ENCODE data around the gene NLRP14.

Gene NLRP14

DNA sequence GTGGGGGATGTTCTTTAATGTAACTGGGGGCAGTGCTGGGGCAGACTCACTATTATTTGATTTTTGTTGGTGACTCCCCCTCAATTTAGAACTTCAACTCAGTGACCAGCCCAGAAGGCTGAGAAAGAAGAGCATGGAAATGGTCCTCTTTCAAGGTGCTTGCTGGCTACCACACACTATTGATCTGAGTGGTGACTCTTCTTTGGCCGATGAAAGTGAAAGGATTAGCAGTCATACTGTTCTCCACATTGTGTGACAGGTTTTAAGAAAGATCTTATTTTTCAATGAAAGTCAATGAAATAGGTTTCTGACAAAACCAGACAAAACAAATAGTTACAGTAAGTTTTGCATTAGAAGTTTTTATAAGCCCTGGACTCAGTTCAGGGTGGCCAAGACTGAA lies 29.9 kb downstream of the NLRP14 start:
- DNase-seq (ENCODE audit: low read depth in 2 of 2), result no peak

DNA sequence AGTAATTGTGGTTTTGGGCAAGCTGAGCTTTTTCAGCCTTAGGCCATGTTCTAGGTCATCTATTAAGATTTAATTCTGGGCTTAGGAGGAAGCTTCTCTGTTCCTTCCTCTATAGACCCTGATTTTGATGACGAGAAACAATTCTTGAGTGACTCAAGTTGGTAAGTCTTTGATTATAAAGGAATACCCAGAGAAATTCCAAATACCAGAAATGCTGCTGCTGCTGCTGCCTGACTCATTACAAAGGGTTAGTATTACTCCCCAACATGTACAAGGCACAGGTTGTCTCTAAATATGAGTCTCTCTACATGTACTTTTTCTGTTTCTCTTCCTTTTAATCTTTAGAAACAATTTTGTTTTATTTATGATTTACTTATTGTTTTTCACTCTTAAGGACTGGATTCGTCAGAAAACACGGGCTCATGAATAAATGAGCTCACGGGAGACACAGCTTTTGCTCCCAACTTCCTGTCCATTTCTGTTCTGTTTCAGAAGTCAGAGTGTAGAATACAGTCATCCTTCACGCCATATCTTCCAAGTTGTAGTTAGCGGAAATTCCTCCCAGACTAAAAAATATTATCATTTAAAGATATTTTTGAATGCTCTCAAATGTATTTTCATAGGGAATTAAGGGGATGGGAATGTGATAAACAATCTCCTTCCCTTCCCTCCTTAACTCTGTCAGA lies 36.7 kb downstream of the NLRP14 start:
- DNase-seq (ENCODE audit: low read depth in 2 of 2), result no peak

DNA sequence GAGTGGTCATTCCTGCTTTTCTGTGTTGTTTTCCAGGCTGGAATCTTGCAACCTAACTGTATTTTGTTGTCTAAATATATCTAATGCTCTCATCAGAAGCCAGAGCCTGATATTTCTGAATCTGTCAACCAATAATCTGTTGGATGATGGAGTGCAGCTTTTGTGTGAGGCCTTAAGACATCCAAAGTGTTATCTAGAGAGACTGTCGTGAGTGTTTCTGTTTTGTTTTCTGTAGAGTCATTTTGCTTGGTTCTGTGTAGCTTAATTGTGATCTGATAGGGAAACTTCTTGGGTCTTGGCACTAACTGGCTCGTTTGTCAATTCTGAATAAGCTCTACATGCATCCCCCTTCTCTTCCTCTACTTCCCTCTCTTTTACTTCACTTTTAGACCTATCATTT lies 37.4 kb downstream of the NLRP14 start:
- no peak for DNase-seq (ENCODE audit: low read depth in 2 of 2)

DNA sequence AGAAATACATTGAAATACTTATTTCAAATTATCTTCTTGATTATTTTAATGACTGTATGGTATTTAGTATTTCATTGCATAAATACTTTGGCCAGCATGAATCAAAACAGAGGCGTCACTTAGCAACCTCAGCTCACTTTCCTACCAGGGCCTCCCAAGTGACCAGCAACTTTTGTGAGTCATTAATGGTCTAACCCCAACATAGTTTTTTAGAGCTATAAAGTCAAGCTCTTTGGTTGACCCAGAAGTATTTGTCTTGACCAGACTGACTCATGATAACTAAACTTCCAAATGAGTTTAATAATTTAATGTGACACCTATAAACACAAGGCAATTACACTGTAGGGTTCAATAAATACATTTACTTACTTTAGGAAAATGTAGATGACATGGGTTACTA lies 40.6 kb downstream of the NLRP14 start:
- no peak for DNase-seq (ENCODE audit: low read depth in 2 of 2)

DNA sequence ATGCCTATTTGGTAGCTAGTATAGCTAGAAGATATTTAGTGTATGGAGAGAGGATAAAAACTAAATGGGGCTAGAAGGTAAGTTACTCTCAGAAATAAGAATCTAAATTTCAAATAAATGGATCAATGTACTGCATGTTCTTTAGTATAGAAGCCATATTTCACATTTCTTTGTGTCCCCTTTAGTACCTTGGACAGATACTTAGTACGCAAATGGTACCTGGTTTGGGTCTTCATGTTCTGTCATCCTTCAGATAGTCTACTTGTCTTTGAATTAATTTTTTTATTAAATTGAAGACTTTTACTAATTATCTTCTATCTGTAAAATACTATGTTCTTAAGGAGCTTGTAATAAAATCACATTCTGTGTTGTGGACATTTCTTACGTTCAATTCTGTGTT lies 42.3 kb downstream of the NLRP14 start:
- DNase-seq (ENCODE audit: low read depth in 2 of 2), result no peak

DNA sequence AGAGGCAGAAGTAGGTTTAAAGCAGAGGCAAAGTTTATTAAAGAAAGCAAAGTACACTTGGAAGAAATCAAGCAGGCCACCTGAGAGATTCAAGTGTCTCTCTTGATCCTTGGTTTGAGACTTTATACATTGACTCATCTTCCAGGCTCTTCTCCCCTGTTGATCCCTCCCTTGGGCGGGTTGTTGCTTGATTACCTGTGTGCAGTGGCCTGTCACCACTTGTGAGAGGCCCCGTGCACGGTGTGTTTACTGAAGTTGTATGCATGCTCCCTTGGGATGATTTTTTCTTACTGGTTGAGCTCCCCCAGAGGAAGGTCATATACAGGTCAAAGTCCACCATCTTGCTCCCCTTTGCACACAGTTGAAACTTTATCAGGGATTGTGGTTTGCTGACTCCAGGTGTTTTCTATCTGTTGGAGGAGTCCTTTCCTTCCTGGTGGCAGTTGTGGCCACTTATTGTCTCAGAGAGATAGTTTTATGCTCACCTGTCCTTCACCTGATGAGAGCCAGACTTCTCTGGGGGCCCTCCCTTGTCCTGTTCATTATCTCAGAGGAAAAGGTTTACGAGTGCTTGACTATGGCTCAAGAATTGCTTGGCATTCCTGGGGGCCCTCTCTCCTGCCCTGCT lies 52.2 kb downstream of the NLRP14 start:
- no peak for DNase-seq (ENCODE audit: low read depth in 2 of 2)

DNA sequence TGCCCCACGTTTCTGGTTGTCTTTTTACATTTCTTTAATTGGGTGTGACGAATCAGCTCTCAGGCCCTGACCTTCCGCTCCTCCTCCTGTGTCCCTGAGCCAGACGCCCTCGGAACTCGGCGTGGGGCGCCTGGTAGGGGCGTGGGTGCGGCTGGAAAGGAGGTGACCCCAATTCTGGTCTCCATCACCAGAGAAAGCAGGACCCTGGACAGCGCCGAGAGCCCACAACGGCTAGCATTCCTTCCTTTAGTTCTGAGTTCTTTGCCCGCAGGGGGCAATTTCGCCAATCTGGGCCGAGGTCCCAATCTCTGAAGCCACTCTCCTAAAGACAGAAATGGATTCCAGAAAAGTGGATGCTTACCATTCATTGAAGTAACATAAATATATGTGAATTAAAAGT lies 56.8 kb downstream of the NLRP14 start:
- no peak for DNase-seq (ENCODE audit: low read depth in 2 of 2)

DNA sequence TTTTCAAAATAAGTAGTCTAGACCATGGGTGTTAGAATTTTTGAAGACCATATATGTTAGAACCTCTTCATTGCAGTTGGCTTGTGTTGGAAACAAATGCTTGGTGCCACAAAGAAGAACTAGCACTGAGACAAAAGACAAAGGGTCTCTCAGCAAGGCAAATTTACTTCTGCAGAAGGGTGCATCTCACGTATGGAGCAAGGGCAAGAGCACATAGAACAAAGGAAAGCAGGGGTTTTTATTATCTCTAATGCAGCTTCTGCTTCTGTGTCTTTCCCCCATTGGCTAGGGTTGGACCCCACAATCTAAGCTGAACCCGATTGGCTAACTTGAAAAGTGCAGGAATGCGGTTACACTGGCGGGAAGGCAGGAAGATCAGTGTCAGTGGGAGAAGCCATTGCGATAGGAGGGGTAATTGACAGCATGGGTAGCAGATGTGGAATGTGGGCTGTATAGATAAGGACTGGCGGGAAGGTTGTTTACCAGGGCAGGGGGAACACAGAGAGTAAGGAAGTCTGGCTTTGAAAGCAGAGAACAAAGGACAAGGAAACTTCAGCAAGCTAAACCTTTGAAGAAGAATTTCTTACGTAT lies 59.4 kb downstream of the NLRP14 start:
- no peak for DNase-seq (ENCODE audit: low read depth in 2 of 2)

DNA sequence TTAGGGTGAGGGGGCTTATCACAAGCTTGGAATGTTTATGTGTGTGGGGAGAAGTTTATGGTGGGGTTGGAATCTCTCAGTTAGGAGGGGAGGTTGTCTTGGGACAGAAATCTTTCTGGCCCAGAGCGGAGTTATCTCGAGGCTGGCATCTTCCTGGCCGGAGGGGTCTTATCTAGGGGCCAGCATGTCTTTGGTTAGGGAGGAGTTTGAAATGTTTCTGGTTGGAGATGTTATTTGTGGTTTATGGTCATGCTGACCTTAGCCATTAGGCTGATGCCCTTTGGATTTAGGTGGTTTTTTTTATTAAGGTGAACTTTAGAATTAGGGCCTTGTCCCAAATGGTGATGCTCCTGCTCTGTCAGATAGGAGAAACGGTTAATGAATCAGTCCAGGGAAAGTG lies 60.6 kb downstream of the NLRP14 start:
- no peak for DNase-seq (ENCODE audit: low read depth in 2 of 2)

DNA sequence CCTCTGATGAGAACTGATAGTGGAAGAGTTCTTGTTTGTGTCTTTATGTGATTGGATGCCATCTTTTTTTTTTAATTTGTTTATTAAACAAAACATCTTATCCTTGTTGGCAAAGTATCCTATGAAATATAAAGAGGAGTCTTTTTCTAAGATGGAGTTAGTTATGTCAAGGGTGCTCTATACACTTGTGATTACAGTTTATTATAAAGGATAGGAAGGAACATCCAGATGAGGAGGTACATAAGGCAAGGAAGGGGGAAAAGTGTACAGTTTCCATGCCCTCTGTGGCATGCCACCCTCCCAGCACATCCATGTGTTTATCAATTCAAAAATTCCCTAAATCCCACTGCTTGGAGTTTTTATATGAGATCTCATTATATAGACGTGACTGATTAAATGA lies 61.2 kb downstream of the NLRP14 start:
- no peak for DNase-seq (ENCODE audit: low read depth in 2 of 2)

DNA sequence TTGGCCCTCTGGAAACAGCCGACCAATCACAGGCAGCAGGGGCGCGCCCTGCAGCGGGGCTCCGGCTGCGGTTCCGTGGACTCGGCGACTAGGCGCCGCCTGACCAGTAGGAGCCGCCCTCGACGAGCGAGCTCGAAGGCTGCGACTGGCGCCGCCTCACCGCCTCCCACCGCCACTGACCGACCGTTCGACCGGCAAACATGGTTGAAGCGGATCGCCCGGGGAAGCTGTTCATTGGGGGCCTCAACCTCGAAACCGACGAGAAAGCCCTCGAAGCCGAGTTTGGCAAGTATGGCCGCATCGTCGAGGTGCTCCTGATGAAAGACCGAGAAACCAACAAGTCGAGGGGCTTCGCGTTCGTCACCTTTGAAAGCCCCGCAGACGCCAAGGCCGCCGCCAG lies 68.6 kb downstream of the NLRP14 start, which contains the start of gene RBMXL2:
TSS of gene RBMXL2 (plus strand) at position 78 of the 400 bp plus-strand sequence. CDS start at position 201, 123 bp downstream.
- DNase-seq (ENCODE audit: low read depth in 2 of 2), result no peak

DNA sequence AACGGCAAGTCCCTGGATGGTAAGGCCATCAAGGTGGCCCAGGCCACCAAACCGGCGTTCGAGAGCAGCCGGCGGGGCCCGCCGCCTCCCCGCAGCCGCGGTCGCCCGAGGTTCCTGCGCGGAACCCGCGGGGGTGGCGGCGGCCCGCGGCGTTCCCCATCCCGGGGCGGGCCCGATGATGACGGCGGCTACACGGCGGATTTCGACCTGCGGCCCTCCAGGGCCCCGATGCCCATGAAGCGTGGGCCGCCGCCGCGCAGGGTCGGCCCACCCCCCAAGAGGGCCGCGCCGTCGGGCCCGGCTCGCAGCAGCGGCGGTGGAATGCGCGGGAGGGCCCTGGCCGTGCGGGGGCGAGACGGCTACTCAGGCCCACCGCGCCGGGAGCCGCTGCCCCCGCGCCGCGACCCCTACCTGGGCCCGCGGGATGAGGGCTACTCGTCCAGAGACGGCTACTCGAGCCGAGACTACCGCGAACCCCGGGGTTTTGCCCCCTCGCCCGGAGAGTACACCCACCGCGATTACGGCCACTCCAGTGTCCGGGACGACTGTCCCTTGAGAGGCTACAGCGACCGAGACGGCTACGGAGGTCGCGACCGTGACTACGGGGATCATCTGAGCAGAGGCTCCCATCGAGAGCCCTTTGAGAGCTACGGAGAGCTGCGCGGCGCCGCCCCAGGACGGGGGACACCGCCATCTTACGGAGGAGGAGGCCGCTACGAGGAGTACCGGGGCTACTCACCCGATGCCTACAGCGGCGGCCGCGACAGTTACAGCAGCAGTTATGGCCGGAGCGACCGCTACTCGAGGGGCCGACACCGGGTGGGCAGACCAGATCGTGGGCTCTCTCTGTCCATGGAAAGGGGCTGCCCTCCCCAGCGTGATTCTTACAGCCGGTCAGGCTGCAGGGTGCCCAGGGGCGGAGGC lies 69.3 kb downstream of the NLRP14 start:
- DNase-seq (ENCODE audit: low read depth in 2 of 2), result no peak

DNA sequence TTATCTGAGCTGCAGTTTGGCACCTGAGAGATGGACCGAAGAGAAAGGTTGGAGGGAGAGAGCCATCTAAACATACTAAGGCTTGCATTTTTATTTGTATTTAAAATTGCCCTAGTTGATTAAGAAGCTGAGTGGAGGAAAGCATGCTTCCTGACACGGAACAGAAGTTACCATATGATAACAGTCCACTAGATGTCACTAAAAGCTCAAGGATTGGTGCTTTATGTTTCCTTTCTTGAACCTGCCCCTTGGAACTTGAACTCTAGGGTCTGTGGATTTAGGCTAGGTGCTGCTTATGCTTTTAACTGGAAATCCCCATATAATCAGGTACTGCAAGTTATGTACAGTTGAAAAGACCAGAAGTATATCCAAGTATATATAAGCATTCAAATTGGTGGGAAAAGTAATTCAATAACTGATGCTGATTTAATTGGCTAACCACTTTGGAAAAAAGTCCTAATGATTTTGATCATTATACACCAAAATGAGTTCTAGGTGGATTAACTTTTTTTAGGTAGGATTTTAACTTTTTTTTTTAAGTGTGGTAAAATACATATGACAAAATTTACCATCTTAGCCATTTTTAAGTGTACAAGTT lies 78.1 kb downstream of the NLRP14 start:
- DNase-seq (ENCODE audit: low read depth in 2 of 2), result no peak

DNA sequence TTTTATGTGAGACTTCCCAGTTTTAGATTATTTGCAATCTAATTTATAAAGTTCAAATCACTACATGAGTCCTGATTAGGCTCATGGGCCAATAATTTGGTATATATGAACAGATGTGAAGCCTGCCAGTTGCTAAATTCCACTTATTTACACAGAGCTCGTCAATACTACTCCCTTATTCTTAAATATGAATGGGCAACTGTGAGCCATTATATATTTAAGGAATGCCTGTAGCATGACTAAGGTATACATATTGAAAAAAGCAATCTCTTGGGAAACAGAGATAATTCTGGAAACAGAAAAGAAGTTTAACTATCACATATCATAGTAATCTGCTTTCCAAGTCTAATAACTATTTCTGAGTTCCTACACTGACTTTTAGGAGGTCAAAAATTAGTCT lies 95.5 kb downstream of the NLRP14 start:
- DNase-seq (ENCODE audit: low read depth in 2 of 2), result no peak

DNA sequence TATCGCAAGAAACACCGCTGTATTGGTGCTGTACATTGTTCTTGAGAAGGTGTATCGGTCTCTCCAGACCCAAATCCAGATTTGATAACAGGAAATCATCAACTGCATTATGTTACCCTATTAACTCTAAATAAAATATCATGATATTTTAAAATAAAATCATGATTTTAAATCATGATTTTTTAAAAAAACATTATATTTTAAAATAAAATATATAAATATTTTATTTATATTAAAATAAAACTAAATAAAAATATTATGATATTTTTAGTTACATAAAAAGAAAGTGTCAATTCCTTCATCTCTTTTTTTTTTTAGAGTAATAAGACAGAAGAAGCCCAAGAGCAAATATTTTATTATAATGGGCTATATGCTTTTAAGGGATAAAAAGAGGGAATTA lies 96.1 kb downstream of the NLRP14 start:
- no peak for DNase-seq (ENCODE audit: low read depth in 2 of 2)

All from stimulated activated CD8-positive, alpha-beta memory T cell treated with anti-CD3 and anti-CD28 coated beads, Interleukin-15, amount 100 ng/mL, for 4 hours (primary cell).